Smooth muscle cell of the coronary artery (primary cell): Measurements from ENCODE around the gene OLIG2. TPM values are rescaled to one million over a fixed set of nuclear protein-coding genes. Genes with fewer than 3 reads are reported as not detected.

Experiments used
- total RNA-seq: library from RNA; depleted of rRNA; stranded (reverse); fragments of >200 nt; gene quantifications from 2 replicates; pipeline ENCODE4 v1.2.3, GENCODE V29; 2014; ENCODE audit warnings: low replicate concordance

OLIG2 gene
- total RNA-seq = not detected in 2 replicates

DNA sequence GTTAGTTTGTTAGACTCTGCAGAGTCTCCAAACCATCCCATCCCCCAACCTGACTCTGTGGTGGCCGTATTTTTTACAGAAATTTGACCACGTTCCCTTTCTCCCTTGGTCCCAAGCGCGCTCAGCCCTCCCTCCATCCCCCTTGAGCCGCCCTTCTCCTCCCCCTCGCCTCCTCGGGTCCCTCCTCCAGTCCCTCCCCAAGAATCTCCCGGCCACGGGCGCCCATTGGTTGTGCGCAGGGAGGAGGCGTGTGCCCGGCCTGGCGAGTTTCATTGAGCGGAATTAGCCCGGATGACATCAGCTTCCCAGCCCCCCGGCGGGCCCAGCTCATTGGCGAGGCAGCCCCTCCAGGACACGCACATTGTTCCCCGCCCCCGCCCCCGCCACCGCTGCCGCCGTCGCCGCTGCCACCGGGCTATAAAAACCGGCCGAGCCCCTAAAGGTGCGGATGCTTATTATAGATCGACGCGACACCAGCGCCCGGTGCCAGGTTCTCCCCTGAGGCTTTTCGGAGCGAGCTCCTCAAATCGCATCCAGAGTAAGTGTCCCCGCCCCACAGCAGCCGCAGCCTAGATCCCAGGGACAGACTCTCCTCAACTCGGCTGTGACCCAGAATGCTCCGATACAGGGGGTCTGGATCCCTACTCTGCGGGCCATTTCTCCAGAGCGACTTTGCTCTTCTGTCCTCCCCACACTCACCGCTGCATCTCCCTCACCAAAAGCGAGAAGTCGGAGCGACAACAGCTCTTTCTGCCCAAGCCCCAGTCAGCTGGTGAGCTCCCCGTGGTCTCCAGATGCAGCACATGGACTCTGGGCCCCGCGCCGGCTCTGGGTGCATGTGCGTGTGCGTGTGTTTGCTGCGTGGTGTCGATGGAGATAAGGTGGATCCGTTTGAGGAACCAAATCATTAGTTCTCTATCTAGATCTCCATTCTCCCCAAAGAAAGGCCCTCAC is at the start of gene OLIG2:
Gene OLIG2, plus strand, starts transcription at position 447 of the 954 bp plus-strand sequence. CDS start 928 bp downstream, outside the sequence.

DNA sequence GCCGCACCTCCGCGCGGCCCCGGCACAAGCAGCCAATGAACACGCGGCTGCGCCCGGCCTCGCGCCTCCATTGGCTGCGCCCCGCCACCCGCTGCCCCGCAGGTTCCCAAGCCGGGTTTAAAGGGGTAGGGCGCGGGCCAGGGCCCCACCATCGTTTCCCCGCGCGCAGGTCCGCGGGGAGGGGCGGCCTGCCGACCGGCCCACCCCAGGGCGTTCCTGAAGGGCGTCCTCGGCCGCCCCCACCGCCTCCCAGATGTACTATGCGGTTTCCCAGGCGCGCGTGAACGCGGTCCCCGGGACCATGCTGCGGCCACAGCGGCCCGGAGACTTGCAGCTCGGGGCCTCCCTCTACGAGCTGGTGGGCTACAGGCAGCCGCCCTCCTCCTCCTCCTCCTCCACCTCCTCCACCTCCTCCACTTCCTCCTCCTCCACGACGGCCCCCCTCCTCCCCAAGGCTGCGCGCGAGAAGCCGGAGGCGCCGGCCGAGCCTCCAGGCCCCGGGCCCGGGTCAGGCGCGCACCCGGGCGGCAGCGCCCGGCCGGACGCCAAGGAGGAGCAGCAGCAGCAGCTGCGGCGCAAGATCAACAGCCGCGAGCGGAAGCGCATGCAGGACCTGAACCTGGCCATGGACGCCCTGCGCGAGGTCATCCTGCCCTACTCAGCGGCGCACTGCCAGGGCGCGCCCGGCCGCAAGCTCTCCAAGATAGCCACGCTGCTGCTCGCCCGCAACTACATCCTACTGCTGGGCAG is 44.4 kb downstream of the OLIG2 start, which contains the start of gene OLIG1:
Gene OLIG1, plus strand, starts transcription at position 148 of the 750 bp plus-strand sequence. Its CDS starts 106 bp downstream, at position 254.

Other genes with a start within 250 kb of the OLIG2 start
- gene OLIG1, start 44.2 kb downstream of the OLIG2 start, total RNA-seq = not detected in 2 replicates
- 3.6 and 9.2 TPM in 2 replicates for gene IFNAR2, start 204.0 kb downstream of the OLIG2 start, total RNA-seq
- 28.2 and 66.2 TPM in 2 replicates for gene IL10RB, start 240.4 kb downstream of the OLIG2 start, total RNA-seq